ENCODE data around the gene ABCC1. TPM values are rescaled to one million over a fixed set of nuclear protein-coding genes. Genes with fewer than 3 reads are reported as not detected.
A peak's percentile ranks its signal among the peaks of the same experiment; 100 is the strongest.

The ABCC1 gene
- total RNA-seq, 4 donors from 2014 or later, result 12.1 to 39.2 (median 18.6) TPM

DNA sequence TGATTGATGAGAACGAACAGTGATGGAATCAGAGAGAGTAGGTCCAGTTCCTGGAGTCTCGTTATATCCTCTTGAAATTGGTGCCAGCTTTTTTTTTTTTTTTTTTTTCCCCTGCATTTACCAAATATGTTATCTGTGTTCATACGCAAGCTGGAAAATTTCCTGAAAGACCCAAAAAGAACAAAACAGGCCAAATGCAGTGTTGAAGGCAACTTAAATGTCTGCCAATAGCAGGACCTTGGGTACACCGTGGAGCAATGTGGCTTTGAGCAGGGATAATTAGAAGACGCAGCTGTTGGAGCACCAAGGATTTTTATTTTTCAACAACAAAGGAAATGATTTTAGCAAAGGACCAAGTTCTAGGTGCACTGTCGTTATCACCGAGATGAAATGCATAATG, 168.9 kb downstream of the ABCC1 start:
- no peaks in the 10 kb centered on the region for H3K9me3 ChIP-seq

GRCh38 chr16:16120044-16120381, 170.6 kb downstream of the ABCC1 start:
- Histone ChIP-seq H3K9me3 (peaks cover 0 to 6% of the 10 kb centered on the region in 2 donors), H3K27me3 (no peaks in the 10 kb centered on the region), H3K4me1 (no peaks in the 10 kb centered on the region), H3K27ac (no peak overlapping the region), H3K4me3 (no peak overlapping the region), H3K36me3 (no peaks in the 10 kb centered on the region)
- TF ChIP-seq, protein P1, sequence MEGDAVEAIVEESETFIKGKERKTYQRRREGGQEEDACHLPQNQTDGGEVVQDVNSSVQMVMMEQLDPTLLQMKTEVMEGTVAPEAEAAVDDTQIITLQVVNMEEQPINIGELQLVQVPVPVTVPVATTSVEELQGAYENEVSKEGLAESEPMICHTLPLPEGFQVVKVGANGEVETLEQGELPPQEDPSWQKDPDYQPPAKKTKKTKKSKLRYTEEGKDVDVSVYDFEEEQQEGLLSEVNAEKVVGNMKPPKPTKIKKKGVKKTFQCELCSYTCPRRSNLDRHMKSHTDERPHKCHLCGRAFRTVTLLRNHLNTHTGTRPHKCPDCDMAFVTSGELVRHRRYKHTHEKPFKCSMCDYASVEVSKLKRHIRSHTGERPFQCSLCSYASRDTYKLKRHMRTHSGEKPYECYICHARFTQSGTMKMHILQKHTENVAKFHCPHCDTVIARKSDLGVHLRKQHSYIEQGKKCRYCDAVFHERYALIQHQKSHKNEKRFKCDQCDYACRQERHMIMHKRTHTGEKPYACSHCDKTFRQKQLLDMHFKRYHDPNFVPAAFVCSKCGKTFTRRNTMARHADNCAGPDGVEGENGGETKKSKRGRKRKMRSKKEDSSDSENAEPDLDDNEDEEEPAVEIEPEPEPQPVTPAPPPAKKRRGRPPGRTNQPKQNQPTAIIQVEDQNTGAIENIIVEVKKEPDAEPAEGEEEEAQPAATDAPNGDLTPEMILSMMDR (IDR thresholded peaks at IDR 0.05), result no peak
- no peak for TF ChIP-seq POLR2A (IDR thresholded peaks at IDR 0.05)
- intact Hi-C loops (cut with DNase I; ENCODE audit: low total_unique reads), result loop anchor here (10.0 kb wide), 1 partner anchor 345 kb away; no protein-coding TSS in a partner anchor
- no peak for DNase-seq

More for the DNA sequence above, 168.9 kb downstream of the ABCC1 start:
- Histone ChIP-seq H3K36me3 (no peaks in the 10 kb centered on the region), H3K27me3 (no peaks in the 10 kb centered on the region), H3K4me3 (no peak overlapping the region), H3K4me1 (no peaks in the 10 kb centered on the region), H3K27ac (no peak overlapping the region)
- no peak for DNase-seq
- intact Hi-C loops (cut with DNase I; ENCODE audit: low total_unique reads), result no loop called here
- no peak for TF ChIP-seq POLR2A (IDR thresholded peaks at IDR 0.05)

GRCh38 chr16:16120382-16121184, 171.2 kb downstream of the ABCC1 start:
- TF ChIP-seq, protein P1 (IDR thresholded peaks at IDR 0.05), result no peak
- no peak for TF ChIP-seq POLR2A (IDR thresholded peaks at IDR 0.05)
- intact Hi-C loops (cut with DNase I; ENCODE audit: low total_unique reads), result loop anchor here (10.0 kb wide), 1 partner anchor 346 kb away; no protein-coding TSS in a partner anchor
- Histone ChIP-seq H3K36me3 (no peaks in the 10 kb centered on the region), H3K4me3 (no peak overlapping the region), H3K4me1 (no peaks in the 10 kb centered on the region), H3K9me3 (peaks cover 0 to 9% of the 10 kb centered on the region in 2 donors), H3K27me3 (no peaks in the 10 kb centered on the region), H3K27ac (no peak overlapping the region)
- peak in 1 of 2 donors; percentile 47 for DNase-seq

- no peak for DNase-seq
- Histone ChIP-seq H3K27ac (no peak overlapping the region), H3K4me3 (no peak overlapping the region), H3K36me3 (no peaks in the 10 kb centered on the region), H3K27me3 (no peaks in the 10 kb centered on the region), H3K4me1 (no peaks in the 10 kb centered on the region), H3K9me3 (peaks cover 0 to 9% of the 10 kb centered on the region in 2 donors)
- intact Hi-C loops (cut with DNase I; ENCODE audit: low total_unique reads), result loop anchor here (10.0 kb wide), 1 partner anchor 346 kb away; no protein-coding TSS in a partner anchor
- TF ChIP-seq, protein P1 (IDR thresholded peaks at IDR 0.05), result no peak
- no peak for TF ChIP-seq POLR2A (IDR thresholded peaks at IDR 0.05)
Observed at GRCh38 chr16:16121185-16121727, 171.8 kb downstream of the ABCC1 start.

- Histone ChIP-seq H3K36me3 (no peaks in the 10 kb centered on the region), H3K9me3 (peaks cover 0 to 9% of the 10 kb centered on the region in 2 donors), H3K27ac (no peak overlapping the region), H3K4me3 (no peak overlapping the region), H3K4me1 (no peaks in the 10 kb centered on the region), H3K27me3 (no peaks in the 10 kb centered on the region)
- no peak for DNase-seq
- intact Hi-C loops (cut with DNase I; ENCODE audit: low total_unique reads), result loop anchor here (10.0 kb wide), 1 partner anchor 347 kb away; no protein-coding TSS in a partner anchor
- no peak for TF ChIP-seq POLR2A (IDR thresholded peaks at IDR 0.05)
- TF ChIP-seq, protein P1 (IDR thresholded peaks at IDR 0.05), result no peak
Observed at GRCh38 chr16:16122264-16122663, 172.8 kb downstream of the ABCC1 start.
